Bone marrow (tissue), 2 donors: ENCODE measurements around the gene TSPAN18.

Source experiments
- DNase-seq, 2 donors: peaks; one replicate each; lab custom pipeline; 2025; lab: John Stamatoyannopoulos, UW

TSPAN18 gene

GRCh38 chr11:44979543-44980399, 253.0 kb downstream of the TSPAN18 start:
- DNase-seq = no peak

- DNase-seq = no peak
Observed at GRCh38 chr11:44980533-44981427, 254.0 kb downstream of the TSPAN18 start.
